T-helper 22 cell (primary cell): ENCODE measurements around the gene GAB3.
"Not testable (repeated sequence)": the region's sequence is repeated elsewhere in the genome, so short reads cannot be mapped to it uniquely, and the experiment has no call there.

Experiments
- DNase-seq: peaks from one replicate; pipeline ENCODE4 v3.0.0-alpha.2; 2020; ENCODE audit warnings: low read depth

GAB3 gene

DNA sequence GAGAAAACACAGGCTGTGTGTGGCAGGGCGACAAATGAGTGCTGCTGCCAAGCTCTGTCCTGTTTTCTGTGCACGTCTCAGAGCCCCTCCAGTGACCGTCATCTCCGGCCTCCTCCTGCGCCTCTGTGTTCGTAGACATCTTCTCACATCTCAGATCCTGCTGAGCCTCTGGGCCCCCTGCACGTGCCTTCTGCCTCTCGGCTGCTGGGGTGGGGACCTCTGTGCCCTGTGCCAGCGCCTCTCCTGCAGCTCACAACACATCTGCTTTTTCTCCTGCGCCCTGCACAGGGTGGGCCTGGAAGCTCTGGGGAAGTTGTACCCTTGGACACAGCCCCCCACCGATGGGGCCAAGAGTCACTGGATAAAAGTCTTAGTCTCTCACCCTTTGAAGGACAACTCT lies 95.1 kb downstream of the GAB3 start:
- DNase-seq: no peak

DNA sequence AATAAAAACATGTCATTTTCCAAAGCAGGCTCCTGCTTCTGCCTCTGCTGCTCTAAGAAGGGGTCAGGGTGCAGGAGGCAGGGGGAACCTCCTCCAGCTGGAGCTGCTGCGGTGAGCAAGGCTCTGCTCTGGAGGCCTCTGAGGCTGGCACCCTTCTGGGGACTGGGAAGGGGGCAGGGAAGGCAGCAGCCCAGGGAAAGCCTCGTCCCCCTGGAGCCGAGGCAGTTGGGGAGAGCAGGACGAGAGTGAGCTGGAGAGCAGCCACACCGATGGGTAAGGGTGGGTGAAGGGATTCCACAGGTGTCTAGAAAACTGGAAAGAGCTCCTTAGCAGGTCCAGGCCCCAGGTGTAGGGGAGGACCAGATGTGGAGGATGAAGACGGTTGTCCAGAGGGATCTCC lies 95.5 kb downstream of the GAB3 start:
- no peak for DNase-seq

GRCh38 chrX:154654925-154655324 lies 96.0 kb downstream of the GAB3 start:
- no peak for DNase-seq

DNA sequence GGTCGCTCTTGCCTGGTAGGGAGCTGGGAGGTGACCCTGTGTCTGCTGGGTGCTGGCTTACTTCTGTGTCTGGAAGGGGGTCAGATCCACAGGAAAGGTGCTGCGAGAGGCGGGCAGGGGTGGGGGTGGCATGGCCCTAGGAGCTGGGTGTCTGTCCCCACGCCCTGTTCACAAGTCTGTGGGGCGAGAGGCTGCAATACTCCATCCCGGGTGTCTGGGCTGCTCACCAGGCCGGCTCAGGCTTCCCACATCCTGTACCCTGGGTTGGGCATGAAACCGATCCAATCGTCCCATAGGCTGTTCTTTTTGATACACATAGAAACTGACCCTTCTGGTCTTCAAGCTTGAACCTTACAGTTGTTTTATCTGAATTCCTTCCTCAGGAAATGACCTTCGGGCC lies 96.5 kb downstream of the GAB3 start:
- DNase-seq: no peak

DNA sequence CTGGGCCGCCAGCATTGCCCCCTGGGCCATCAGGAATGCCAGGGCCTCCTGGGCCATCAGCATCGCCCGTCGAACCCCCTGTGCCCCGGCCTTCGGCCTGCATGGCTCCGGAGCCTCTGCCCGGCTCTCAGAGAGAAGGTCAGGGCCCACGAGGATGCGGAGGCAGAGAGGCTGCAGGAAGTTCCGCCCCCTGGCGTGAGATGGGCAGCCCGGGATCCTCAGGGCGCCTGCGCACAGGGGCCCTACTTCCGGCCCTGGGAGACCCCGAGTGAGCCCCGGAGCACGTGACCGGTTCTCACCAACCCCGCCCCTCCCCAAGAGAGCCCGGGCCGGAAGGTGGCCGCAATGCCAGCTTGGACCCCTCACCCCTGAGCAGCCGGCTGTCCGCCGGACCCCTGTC lies 97.5 kb downstream of the GAB3 start, which contains the start of gene CTAG2:
CTAG2 (minus strand) TSS at position 167 of the 400 bp plus-strand sequence; CDS start at position 103, 64 bp downstream.
- DNase-seq: not testable (repeated sequence)

DNA sequence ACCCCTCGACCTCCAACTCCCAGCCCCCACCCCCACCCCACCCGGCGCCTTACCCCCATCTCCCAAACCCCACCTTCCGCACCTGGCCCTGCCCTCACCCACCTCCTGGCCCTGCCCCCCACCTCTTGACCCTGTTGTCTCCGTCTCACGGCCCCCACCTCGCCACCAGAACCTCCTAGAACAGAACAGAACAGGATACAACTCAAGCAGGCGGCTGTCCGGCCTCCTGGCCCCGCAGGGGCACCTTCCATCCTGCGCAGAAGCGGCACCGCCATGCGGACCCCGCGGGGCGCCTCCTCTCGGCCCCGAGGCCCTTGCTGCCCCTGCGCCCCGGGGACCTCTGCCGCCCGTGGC lies 97.9 kb downstream of the GAB3 start:
- DNase-seq: no peak

GRCh38 chrX:154652311-154653047 lies 98.4 kb downstream of the GAB3 start:
- no peak for DNase-seq

DNA sequence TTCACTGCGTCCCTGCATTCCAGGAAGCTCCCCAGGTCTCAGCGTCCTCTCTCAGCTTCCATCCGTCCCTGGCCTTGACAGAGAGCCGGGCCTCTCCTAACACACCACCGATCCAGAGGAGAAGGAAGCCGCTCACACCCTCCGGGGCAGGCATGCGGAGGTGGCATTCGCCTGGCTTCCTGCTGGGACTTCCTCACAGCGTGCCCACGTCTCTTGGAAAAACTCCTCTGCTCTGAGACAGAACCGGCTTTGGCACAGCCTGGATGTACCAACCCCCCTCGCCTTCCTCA lies 100.7 kb downstream of the GAB3 start:
- DNase-seq: no peak

GRCh38 chrX:154649503-154650220 lies 101.2 kb downstream of the GAB3 start:
- no peak for DNase-seq

GRCh38 chrX:154648931-154649330 lies 101.9 kb downstream of the GAB3 start:
- no peak for DNase-seq

GRCh38 chrX:154645745-154646378 lies 105.0 kb downstream of the GAB3 start:
- not testable (repeated sequence) for DNase-seq

DNA sequence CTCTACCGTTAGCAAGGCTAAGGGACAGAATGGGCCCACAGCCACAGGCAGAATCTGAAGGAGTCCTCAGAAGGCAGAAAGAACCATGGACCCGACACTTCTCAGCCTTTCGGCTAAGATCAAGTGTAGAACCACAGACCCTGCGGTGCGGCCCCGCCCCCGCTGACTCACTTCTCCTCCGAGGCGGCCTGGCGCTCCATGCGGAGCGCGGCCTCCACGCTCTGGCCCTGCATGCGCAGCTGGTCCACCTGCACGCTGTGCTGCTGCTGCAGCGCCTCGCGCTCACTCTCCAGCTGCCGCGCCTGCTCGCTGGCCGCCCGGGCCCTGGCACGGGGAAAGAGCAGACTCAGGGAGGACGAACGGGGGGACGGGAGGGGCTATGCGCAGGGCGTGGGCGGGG lies 107.2 kb downstream of the GAB3 start:
- not testable (repeated sequence) for DNase-seq

- DNase-seq: not testable (repeated sequence)
Measured at GRCh38 chrX:154641740-154642139, 109.1 kb downstream of the GAB3 start.

- not testable (repeated sequence) for DNase-seq
Measured at GRCh38 chrX:154633661-154634060, 117.2 kb downstream of the GAB3 start.

GRCh38 chrX:154630949-154631348 lies 119.9 kb downstream of the GAB3 start:
- not testable (repeated sequence) for DNase-seq

DNA sequence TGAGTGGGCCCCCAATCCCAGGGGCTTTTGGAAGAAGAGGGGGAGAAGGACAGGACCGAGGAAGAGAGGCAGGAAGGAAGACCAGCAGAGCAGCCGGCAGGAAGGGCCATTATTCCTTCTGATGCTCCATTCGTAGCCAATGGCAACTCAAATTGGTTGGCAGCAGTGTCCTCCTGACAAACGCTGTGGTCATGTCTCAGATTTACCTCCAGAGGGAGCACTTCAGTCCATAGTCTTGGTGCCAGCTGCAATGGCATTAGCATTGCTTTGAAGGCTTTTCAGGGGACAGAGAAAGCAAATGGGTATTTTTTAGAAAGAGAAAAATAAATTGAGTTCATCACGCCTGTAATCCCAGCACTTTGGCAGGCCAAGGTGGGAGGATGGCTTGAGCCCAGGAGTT lies 121.9 kb downstream of the GAB3 start:
- DNase-seq: not testable (repeated sequence)
